OCI-M2 (cell line): Measurements from ENCODE around the gene KCNE3.

Experiments used
- DNase-seq: peaks from one replicate; lab custom pipeline; 2025; ENCODE audit not compliant: unreplicated experiment; lab: John Stamatoyannopoulos, UW

KCNE3 gene

DNA sequence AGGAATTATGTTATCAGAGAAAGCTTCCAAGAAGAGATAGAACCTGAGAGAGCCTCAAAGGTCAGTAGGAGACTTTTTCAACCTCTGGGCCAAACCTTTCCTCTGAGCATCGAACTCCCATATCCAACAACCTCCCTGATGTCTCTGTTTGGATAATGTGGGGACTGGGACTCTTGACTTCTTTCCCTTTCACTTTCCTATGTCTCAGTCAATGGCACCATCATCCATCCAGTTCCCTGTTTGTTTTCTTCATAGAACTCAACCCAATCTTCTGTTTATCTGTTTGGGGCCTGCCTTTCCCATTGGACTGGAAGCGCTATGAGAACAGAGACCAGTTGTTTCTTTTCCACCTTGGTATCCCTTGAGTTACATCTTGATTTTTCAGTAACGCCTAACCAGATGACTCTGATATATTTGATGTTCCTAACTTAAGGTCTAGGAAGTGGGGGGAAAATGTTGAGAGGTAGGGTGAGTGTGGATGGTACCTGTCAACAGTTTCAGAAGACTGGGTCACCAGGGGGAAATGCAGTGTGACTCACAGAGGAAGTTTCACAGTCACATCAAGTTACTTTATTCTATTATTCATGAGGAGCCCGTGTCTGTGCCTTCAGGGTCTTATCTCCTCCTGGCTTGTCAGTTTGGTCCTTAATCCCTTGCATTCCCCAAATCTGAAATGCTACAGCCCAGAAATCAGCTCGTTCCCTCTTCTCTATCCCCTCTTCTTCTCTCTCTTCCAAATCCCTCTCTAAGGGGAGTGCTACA, 4.5 kb upstream of the KCNE3 start:
- DNase-seq: no peak

DNA sequence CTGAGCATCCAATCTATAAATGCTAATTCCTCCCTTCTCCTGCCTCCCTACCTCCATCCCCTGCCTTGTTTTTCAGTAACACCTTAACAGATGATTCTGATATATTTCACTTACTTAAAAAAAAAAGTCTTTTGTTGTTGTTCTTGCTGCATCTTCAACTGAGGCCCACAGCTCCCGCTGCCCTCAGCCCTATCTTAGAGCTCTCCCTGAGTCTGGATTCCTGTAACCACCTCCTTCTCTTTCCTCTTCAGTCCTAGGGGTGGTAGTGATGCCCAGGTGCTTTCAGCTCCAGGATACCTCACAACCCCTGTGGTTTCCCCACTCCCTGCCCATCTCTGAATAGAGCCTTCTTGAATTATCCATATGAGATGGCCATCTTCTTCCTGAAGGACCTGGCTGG, 3.7 kb upstream of the KCNE3 start:
- no peak for DNase-seq

GRCh38 chr11:74470526-74470925, 3.2 kb upstream of the KCNE3 start:
- DNase-seq: no peak

DNA sequence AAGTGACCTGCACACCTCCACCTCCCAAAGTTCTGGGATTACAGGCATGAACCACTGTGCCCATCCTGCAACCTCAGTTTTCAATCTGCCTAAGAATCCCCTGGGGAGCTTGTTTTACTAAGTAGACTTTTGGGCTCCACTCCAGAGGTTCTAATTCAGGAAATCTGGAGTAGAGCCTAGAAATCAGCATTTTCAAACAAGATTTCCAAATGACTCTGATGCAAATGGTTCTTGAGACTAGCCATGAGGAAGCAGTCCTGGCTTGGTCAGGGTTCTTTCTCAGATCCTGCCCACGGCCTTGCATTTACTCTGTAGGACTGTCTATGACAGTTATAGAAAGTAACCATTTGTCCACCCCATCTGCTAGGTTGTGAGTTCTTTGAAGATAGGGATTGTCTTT, 1.6 kb upstream of the KCNE3 start:
- no peak for DNase-seq

GRCh38 chr11:74468521-74468920, 1.2 kb upstream of the KCNE3 start:
- DNase-seq: no peak

GRCh38 chr11:74468058-74468457, 709 bp upstream of the KCNE3 start:
- no peak for DNase-seq

- no peak for DNase-seq
These were observed 2.0 kb downstream of the KCNE3 start for GRCh38 chr11:74465291-74465708.

DNA sequence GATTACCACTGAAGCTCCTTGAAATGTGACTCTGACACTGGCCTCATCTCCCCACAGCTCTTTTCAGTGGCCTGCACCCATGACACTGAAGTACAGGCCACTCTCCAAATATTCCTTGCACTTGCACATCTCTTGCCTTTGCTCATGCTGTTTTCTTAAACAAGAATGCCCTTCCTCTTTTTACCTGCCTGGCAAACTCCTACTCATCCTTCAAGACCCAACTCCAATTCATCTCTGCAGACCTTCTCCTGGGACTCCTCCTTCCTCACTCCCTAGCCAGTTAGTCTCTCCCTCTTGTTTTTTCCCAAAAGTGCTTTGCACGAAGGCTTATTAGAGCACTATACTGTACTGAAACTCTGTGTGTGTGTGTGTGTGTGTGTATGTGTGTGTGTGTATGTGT, 2.6 kb downstream of the KCNE3 start:
- no peak for DNase-seq

DNA sequence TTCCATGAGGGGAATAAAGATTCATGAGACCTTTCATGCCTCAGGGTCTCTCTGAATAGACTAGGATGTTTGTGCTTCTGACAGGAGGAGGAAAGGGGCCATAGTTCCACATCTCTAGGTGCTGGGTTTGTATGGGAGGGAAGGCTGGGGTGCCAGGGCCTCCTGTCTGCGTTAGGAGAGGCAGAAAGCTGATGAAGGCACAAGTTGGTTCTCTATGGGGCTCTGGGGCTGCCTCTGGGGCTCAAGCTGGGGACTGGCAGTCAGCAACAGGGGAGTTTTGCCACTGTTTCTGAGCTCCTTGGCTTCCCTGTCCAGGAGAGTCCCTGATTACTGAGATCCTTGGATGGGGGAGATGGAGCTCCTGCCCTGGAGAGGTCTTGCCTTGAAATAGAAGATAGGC, 4.1 kb downstream of the KCNE3 start:
- DNase-seq: no peak

- DNase-seq: no peak
These were observed 4.7 kb downstream of the KCNE3 start for GRCh38 chr11:74462631-74463030.

- DNase-seq: no peak
These were observed 5.3 kb downstream of the KCNE3 start for GRCh38 chr11:74462009-74462408.

DNA sequence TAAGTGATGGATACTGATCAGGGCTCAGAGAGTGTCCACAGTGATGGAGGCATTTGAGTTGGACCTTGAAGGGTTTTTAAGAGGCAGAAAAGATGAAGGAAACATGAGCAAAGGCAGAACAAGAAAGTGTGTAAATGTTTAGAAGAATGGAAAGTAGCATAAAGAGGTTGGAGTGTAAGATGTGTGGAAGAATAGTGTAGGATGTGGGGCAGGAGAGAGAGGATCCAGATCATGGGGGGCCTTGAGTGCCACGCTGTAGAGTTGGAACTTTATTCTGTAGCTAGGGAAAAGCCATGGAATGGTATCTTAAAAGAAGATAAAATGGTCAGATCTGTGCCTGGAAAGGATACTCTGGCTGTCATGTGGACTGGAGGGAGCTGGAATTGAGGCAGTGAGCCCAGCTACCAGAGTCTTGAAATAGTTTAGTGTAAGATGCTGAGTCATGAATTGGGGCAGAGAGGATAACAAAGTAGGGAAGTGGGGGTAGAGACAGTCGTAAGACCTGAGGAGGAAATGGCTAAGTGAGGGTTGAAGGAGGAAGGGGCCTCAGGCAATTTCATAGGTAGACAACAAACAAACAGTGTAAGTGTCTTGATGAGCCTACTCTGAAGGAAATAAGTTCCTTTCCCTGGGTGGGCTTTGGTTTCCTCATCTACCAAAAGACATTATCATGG, 6.7 kb downstream of the KCNE3 start:
- peak; percentile 42 for DNase-seq

- no peak for DNase-seq
These were observed 7.3 kb downstream of the KCNE3 start for GRCh38 chr11:74460065-74460464.

GRCh38 chr11:74459584-74459983, 7.8 kb downstream of the KCNE3 start:
- peak; percentile 42 for DNase-seq

DNA sequence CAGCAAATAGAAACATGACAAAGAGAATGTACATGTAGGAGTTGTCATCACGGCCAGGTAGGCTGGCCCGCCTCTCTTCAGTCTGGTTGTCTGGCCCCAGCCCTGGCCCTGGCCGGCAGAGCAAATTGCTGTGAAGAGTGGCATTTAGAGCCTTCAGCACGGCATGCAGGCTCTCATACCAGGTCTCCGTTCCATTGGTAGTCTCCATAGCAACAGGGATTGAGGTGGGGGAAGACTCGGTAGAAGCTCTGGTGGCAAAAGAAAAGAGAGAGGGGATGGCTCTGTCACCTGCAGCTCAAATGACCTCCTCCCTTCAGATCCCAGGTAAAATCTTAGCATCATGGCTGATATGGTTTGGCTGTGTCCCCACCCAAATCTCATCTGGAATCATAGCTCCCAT, 10.0 kb downstream of the KCNE3 start:
- no peak for DNase-seq

- DNase-seq: no peak
These were observed 13.9 kb downstream of the KCNE3 start for GRCh38 chr11:74453373-74453975.

- DNase-seq: no peak
These were observed 15.0 kb downstream of the KCNE3 start for GRCh38 chr11:74452366-74452765.

GRCh38 chr11:74450318-74450717, 17.0 kb downstream of the KCNE3 start:
- DNase-seq: no peak

DNA sequence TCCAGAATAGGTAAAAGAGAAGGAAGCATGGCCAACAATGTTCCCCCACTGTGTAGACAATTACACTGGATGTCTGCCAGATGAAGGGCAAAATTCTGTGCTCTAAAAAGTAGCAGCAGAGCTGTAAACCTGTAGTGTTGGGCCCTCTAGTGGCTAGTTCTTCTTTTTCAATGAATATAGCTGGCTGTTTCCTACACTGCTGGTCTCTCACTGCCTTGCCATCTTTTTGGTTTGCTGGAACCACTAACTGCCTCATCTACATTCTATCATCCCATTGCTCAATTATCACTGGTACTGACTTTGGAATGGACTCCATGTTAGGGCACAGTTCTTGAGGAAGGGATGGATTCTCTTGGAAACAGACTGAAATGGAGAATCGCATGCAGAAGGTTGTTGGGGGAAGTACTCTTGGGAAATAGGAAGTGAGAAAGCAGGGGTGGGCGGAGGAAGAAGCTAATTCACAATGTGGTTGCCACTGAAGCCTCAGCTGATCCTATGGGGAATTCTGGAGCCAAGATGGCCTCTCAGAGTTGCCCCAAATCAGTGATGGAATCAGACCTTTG, 17.9 kb downstream of the KCNE3 start:
- DNase-seq: peak; percentile 74

- DNase-seq: no peak
These were observed 19.6 kb downstream of the KCNE3 start for GRCh38 chr11:74447720-74448119.

GRCh38 chr11:74446532-74446938, 20.8 kb downstream of the KCNE3 start:
- no peak for DNase-seq
